Chondrocyte (in vitro differentiated cells): ENCODE results near the gene RIMS1. TPM values are rescaled to one million over a fixed set of nuclear protein-coding genes. Genes with fewer than 3 reads are reported as not detected.
A peak's percentile ranks its signal among the peaks of the same experiment; 100 is the strongest.

ENCODE experiments used
- DNase-seq: peaks from one replicate; pipeline ENCODE4 v3.0.0; 2021; ENCODE audit warnings: mixed read lengths, low spot score
- H3K27ac Mint-ChIP-seq: one replicate; pipeline ENCODE4 v1.8.0; 2021; ENCODE audit warnings: mild to moderate bottlenecking, moderate library complexity, mixed read lengths; ENCODE audit not compliant: unreplicated experiment
- H3K27me3 Mint-ChIP-seq: 2 replicates; pipeline ENCODE4 v1.8.0; 2021; ENCODE audit warnings: low read depth, mixed read lengths
- H3K36me3 Mint-ChIP-seq: 2 replicates; pipeline ENCODE4 v1.8.0; 2021; ENCODE audit warnings: low read depth, mixed read lengths
- H3K4me1 Mint-ChIP-seq: 2 replicates; pipeline ENCODE4 v1.8.0; 2021; ENCODE audit warnings: low read depth, mild to moderate bottlenecking, mixed read lengths
- H3K4me3 Mint-ChIP-seq: one replicate; pipeline ENCODE4 v1.8.0; 2021; ENCODE audit warnings: mild to moderate bottlenecking, moderate library complexity, mixed read lengths; ENCODE audit not compliant: unreplicated experiment
- H3K9me3 Mint-ChIP-seq: 2 replicates; pipeline ENCODE4 v1.8.0; 2021; ENCODE audit warnings: low read depth, mixed read lengths
- CTCF ChIP-seq: fragments of 200-600 bp; sonication (generic); IDR thresholded peaks from 2 replicates; pipeline ENCODE4 v1.5.0; 2021; ENCODE audit warnings: antibody characterized with exemption, mild to moderate bottlenecking, moderate library complexity
- total RNA-seq: library from RNA; stranded (reverse); gene quantifications from 3 replicates; pipeline ENCODE4 v1.2.1, GENCODE V29; 2021

Gene RIMS1
- total RNA-seq, 1 donor from 2014 or later, result 6.6 TPM

GRCh38 chr6:72287801-72288200 lies 401.5 kb downstream of the RIMS1 start:
- Mint-ChIP-seq H3K9me3 (no peaks in the 10 kb centered on the region), H3K4me3 (no peak overlapping the region), H3K4me1 (peaks cover 29% of the 10 kb centered on the region), H3K27me3 (no peaks in the 10 kb centered on the region), H3K36me3 (no peaks in the 10 kb centered on the region), H3K27ac (peak overlapping the region; percentile 32)
- no peak for DNase-seq
- no peak for TF ChIP-seq CTCF

DNA sequence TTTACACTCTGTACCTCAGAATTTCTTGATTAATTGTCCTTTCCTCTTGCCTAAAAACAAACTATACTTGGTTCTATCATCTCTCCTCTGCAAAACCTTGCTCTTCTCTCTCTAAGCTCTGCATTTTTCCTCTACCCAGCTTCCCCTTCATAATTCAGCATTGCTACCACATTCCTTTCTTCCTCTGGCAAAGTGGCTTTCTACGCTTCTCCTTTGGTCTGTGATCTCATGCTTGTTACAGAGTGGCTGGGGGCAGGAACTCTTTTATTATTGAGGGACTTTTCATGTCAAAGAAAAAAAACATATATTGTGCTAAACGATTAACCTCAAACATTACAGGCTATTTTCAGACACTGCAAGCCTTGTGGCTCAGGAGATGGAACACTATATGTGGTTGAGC lies 402.2 kb downstream of the RIMS1 start:
- Mint-ChIP-seq H3K4me3 (no peak overlapping the region), H3K36me3 (no peaks in the 10 kb centered on the region), H3K4me1 (peaks cover 27% of the 10 kb centered on the region), H3K27me3 (no peaks in the 10 kb centered on the region), H3K9me3 (no peaks in the 10 kb centered on the region), H3K27ac (peak overlapping the region; percentile 58)
- DNase-seq, result no peak
- TF ChIP-seq CTCF, result no peak

GRCh38 chr6:72290620-72291019 lies 404.3 kb downstream of the RIMS1 start:
- no peak overlapping the region for H3K4me3 Mint-ChIP-seq
- H3K4me1 Mint-ChIP-seq, result peaks cover 26% of the 10 kb centered on the region
- TF ChIP-seq CTCF, result no peak
- H3K27me3 Mint-ChIP-seq, result no peaks in the 10 kb centered on the region
- DNase-seq, result no peak
- no peaks in the 10 kb centered on the region for H3K36me3 Mint-ChIP-seq
- H3K9me3 Mint-ChIP-seq, result no peaks in the 10 kb centered on the region
- no peak overlapping the region for H3K27ac Mint-ChIP-seq

DNA sequence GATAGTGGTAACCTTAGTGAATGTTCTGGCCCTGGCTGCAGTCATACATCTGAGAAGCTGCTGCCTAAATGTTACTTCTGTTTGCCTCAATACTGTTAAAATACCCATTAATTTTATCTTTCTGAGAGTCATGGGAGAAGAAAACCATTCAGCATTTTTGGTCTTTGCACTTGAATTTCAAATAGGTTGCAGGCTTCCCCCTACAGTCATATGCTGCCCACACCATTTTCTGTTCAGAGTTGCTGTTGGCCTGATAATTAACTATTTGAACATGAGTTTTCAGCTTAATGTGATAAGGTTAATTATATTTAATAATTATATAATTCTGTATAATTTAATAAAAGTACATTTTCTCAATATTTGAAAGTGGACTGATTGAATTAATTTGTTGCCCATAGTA lies 410.0 kb downstream of the RIMS1 start:
- no peaks in the 10 kb centered on the region for H3K9me3 Mint-ChIP-seq
- H3K27ac Mint-ChIP-seq, result no peak overlapping the region
- H3K4me3 Mint-ChIP-seq, result no peak overlapping the region
- DNase-seq, result no peak
- no peaks in the 10 kb centered on the region for H3K36me3 Mint-ChIP-seq
- H3K4me1 Mint-ChIP-seq, result peaks cover 4% of the 10 kb centered on the region
- no peak for TF ChIP-seq CTCF
- H3K27me3 Mint-ChIP-seq, result no peaks in the 10 kb centered on the region

- Mint-ChIP-seq H3K27me3 (no peaks in the 10 kb centered on the region), H3K4me3 (no peak overlapping the region), H3K9me3 (no peaks in the 10 kb centered on the region), H3K36me3 (no peaks in the 10 kb centered on the region), H3K27ac (no peak overlapping the region), H3K4me1 (no peaks in the 10 kb centered on the region)
- TF ChIP-seq CTCF, result no peak
- no peak for DNase-seq
Observed at GRCh38 chr6:72305971-72306370, 419.6 kb downstream of the RIMS1 start.
